ENCODE results near the gene ENTR1. TPM values are rescaled to one million over a fixed set of nuclear protein-coding genes. Genes with fewer than 3 reads are reported as not detected.
A peak's percentile ranks its signal among the peaks of the same experiment; 100 is the strongest.

Gene ENTR1
- total and polyA plus RNA-seq, 12 donors: 11.5 to 26.9 (median 15.8) TPM

- WGBS, 2 donors: 6 to 9% methylated on average over 66 to 71 of the region's 71 CpGs
- Histone ChIP-seq H3K4me3 (peak within 1 kb of the TSS; percentile 77 to 99 (median 94)), H3K27me3 (no peaks in the 10 kb centered on the region), H3K36me3 (peaks cover 0 to 63% (median 17%) of the 10 kb centered on the region in 9 donors), H3K27ac (peak within 1 kb of the TSS in 9 of 10 donors; percentile 20 to 84 (median 62)), H3K4me1 (peaks cover 13 to 24% (median 18%) of the 10 kb centered on the region in 9 donors), H3K9me3 (no peaks in the 10 kb centered on the region)
- TF ChIP-seq, protein P1, sequence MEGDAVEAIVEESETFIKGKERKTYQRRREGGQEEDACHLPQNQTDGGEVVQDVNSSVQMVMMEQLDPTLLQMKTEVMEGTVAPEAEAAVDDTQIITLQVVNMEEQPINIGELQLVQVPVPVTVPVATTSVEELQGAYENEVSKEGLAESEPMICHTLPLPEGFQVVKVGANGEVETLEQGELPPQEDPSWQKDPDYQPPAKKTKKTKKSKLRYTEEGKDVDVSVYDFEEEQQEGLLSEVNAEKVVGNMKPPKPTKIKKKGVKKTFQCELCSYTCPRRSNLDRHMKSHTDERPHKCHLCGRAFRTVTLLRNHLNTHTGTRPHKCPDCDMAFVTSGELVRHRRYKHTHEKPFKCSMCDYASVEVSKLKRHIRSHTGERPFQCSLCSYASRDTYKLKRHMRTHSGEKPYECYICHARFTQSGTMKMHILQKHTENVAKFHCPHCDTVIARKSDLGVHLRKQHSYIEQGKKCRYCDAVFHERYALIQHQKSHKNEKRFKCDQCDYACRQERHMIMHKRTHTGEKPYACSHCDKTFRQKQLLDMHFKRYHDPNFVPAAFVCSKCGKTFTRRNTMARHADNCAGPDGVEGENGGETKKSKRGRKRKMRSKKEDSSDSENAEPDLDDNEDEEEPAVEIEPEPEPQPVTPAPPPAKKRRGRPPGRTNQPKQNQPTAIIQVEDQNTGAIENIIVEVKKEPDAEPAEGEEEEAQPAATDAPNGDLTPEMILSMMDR (IDR thresholded peaks at IDR 0.05): peak; percentile 90 to 99 (median 97)
- ATAC-seq: peak; percentile 89 to 95 (median 92)
- intact Hi-C loops (cut with DNase I): loop anchor here in 7 of 10 donors (1.0 to 10.0 kb wide), 9 partner anchors 35 to 88 kb away; no protein-coding TSS in a partner anchor
- peak; percentile 77 to 91 for DNase-seq
Measured at GRCh38 chr9:136400038-136400834, 10.2 kb downstream of the ENTR1 start, which contains the start of gene SNAPC4. TSS of gene SNAPC4 (minus strand) at chr9:136400170. CDS start at chr9:136398428, 1,742 bp downstream.

- ATAC-seq: peak in 4 of 8 donors; percentile 2 to 9 (median 5)
- WGBS, 2 donors: 1 to 2% methylated on average over 59 to 67 of the region's 67 CpGs
- peak overlapping the region; percentile 77 to 99 (median 94) for H3K4me3 ChIP-seq
- no peaks in the 10 kb centered on the region for H3K27me3 ChIP-seq
- H3K9me3 ChIP-seq: no peaks in the 10 kb centered on the region
- TF ChIP-seq, protein P1 (IDR thresholded peaks at IDR 0.05): no peak
- peaks cover 0 to 63% (median 24%) of the 10 kb centered on the region in 9 donors for H3K36me3 ChIP-seq
- H3K4me1 ChIP-seq: peaks cover 13 to 24% (median 18%) of the 10 kb centered on the region in 9 donors
- intact Hi-C loops (cut with DNase I): loop anchor here in 8 of 10 donors (1.0 to 10.0 kb wide), 10 partner anchors 35 to 87 kb away; no protein-coding TSS in a partner anchor
- DNase-seq: no peak
- H3K27ac ChIP-seq: peak overlapping the region in 9 of 10 donors; percentile 20 to 84 (median 62)
Measured at GRCh38 chr9:136399176-136400037, 11.0 kb downstream of the ENTR1 start.

- peak overlapping the region in 1 of 10 donors; percentile 85 for H3K4me3 ChIP-seq
- intact Hi-C loops (cut with DNase I): loop anchor here in 1 of 10 donors (5.0 kb wide), 1 partner anchor 66 kb away; no protein-coding TSS in a partner anchor
- DNase-seq (no peak), ATAC-seq (no peak)
- H3K27ac ChIP-seq: no peak overlapping the region
- TF ChIP-seq, protein P1 (IDR thresholded peaks at IDR 0.05): no peak
- no peaks in the 10 kb centered on the region for H3K27me3 ChIP-seq
- WGBS, 2 donors: 94% methylated on average over 12 of the region's 12 CpGs
- H3K9me3 ChIP-seq: no peaks in the 10 kb centered on the region
- peaks cover 0 to 63% (median 33%) of the 10 kb centered on the region in 9 donors for H3K36me3 ChIP-seq
- peaks cover 13 to 24% (median 18%) of the 10 kb centered on the region in 9 donors for H3K4me1 ChIP-seq
Measured at GRCh38 chr9:136398286-136398685, 12.1 kb downstream of the ENTR1 start.

DNA sequence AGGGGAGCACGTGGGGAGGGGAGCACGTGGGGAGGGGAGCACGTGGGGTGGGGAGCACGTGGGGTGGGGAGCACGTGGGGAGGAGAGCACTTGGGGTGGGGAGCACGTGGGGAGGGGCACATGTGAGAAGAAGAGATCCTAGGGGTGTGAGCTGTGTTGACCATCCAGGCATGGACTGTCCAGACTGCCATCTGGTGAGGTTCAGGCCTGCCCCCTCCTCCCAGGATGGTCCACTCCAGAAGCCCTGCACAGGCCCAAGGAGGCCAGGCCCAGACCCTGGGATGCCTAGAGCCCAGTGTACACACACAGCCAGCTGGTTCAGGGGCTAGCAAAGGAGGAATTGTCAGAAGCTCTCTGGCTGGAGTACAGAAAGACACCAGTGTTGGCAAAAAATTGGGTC is 12.8 kb downstream of the ENTR1 start:
- 83 to 92% methylated on average over 6 of the region's 6 CpGs for WGBS, 2 donors
- Histone ChIP-seq H3K4me3 (no peak overlapping the region), H3K36me3 (peaks cover 0 to 69% (median 36%) of the 10 kb centered on the region in 9 donors), H3K9me3 (no peaks in the 10 kb centered on the region), H3K27ac (no peak overlapping the region), H3K27me3 (no peaks in the 10 kb centered on the region), H3K4me1 (peaks cover 13 to 24% (median 18%) of the 10 kb centered on the region in 9 donors)
- intact Hi-C loops (cut with DNase I): loop anchor here in 1 of 10 donors (5.0 kb wide), 1 partner anchor 65 kb away; no protein-coding TSS in a partner anchor
- TF ChIP-seq, protein P1 (IDR thresholded peaks at IDR 0.05): no peak
- ATAC-seq (no peak), DNase-seq (no peak)

All from heart right ventricle (tissue), 16 donors.